ENCODE data around the gene CIAO1.
A peak's percentile ranks its signal among the peaks of the same experiment; 100 is the strongest.
"Not testable (repeated sequence)": the region's sequence is repeated elsewhere in the genome, so short reads cannot be mapped to it uniquely, and the experiment has no call there.

The CIAO1 gene

DNA sequence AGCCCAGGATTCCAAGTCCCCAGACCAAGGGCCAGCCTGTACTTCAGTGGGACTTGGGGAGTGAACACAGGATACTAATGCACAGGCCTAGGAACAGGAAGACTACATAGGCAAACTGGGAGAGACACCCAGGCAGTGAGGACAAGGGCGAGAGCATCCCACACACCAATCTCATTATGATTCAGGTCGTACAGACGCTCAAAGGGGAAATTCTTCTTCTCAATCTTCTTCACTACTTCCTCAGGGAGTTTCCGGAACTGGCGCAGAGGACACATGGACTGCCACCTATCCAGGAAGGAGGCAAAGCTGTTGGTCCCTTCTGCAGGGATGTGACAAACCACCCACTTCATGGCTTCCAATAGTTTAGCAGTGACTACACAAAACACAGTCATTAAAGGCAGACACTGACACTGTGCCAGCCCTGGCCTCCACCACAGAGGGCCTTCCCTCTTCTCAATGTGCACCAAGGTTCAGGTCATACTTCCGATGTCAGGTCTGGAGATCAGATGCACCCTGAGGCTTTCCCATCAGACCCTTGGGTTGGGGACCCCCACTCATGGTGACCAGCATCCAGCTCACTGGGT is 21.3 kb downstream of the CIAO1 start:
- DNase-seq = no peak

DNA sequence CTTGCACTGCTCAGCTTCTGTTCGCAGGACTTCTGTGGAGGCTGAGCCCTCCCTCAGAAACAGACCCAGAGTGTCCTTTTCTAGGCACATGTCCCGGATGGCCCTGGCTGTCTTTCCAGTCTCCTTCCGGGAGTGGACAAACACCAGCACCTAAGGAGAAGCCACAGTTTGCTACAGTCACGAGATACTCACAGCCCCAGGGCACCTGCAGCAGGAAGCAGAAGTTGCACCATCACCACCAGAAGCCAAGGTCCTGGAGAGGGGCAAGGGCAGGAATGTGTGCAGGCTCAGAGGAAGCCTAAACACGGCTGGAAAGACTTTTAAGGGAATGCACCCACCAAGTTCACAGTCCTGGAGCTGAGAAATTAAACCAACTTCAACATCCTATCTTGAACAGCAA is 25.7 kb downstream of the CIAO1 start:
- no peak for DNase-seq

DNA sequence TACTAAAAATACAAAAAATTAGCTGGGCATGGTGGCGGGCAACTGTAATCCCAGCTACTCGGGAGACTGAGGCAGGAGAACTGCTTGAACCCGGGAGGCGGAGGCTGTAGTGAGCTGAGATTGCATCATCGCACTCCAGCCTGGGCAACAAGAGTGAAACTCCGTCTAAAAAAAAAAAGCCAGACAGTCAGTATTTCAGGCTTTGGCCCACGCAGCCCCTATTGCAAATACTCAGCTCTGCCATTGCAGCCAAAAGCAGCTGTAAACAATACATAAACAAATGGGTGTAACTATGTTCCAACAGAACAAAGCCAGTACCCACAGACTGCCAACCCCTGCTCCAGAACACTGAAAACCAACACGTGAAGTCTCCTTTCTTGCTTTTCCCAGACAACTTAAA is 28.2 kb downstream of the CIAO1 start:
- not testable (repeated sequence) for DNase-seq

DNA sequence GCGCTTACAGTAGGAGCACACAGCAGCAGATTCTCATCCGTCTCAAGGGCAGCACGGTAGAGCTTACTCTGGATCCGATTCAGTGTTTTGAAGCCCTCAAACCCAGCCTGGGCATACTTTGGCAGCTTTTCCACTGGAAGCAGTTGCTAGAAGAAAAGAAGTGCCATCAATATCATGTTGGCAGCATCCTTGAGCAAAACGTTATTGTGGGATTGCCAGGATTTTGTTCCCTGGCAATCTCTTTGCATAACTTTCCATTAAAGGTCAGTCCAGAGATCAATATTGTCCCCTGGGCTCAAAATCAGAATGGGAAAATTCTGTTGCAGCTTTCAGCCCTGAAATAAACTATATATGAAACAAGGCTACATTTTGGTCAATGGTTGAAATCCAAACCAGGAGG is 30.9 kb downstream of the CIAO1 start:
- DNase-seq = no peak

DNA sequence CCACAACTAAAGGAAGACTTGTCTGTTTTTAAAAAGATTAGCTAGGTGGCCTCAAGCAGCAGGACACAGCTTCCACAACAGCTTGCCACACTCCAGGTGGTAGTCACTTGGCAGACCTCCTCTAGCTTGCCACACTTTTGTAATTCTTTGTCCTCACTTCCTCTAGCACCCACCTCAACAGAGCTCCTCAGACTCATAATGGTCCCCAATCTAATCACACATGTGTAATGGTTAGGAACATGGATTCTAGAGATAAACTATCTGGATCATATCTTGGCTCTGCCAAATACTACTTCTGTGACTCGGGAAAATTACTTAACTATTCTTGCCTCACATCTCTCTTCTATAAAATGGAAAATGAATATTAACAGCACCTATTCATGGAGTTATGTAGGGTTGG is 35.8 kb downstream of the CIAO1 start:
- no peak for DNase-seq

DNA sequence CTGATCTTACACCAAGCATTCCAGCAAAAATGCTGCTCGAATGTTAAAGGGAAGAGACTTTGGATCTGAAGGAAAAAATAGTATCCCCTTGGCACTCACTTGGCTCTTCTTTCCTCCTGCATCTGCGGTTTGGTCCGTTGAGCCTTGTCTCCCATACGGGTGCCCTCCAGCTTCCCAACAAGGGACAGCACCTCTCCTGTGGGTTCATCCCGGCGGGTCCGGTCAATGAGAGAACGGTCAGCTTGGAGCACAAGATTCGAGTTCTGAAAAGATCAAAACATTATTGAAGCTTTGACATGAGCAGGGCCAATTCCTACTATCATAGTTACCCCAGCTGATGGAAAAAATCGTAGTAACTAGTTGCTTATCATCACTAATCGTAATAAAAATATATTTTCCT is 38.6 kb downstream of the CIAO1 start:
- no peak for DNase-seq

DNA sequence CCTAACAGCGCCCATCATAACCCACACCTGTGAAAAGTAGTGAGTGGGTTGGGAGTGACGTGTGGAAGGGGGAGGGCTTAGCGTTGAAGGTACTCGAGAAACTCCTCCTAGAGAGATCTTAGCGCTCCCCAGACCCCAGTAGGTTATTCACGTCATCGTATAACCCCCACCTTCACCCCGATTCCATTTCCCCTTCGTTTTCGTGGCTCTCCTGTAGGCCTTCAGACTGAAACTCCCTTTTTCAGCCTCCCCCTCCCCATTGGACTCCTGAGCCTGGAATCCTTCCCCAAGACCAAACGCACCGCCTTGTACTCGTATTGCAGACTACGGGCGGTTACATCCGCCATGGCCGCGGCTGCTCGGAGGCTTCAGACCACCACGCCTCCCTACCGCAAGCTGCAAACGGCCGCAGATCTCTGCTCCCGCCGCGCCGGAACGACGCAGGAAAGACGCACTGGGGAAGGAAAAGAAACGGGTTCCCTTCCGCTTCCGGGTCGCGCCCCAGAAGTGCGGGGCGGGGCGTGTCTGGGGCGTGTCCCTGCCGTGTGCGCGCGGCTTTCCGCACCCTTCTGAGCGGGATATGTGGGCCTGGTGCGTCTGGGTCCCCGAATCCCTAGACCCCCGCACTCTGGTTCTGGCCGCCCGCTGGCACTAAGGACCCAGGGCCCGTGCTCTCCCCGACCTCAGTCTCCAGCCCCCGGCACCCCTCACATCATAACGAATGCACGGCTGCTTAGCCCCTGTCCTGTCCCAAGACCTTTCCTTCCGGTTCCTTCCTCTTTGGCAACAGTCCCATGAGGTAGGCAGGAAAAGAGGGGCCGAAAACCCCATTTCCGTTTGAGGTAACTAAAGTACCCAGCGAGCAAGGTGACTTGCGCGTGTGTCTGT is 39.3 kb downstream of the CIAO1 start, which contains the start of gene SNRNP200:
SNRNP200 (minus strand) TSS at position 456 of the 888 bp plus-strand sequence; CDS start at position 347, 109 bp downstream.
- DNase-seq = peak; percentile 92

DNA sequence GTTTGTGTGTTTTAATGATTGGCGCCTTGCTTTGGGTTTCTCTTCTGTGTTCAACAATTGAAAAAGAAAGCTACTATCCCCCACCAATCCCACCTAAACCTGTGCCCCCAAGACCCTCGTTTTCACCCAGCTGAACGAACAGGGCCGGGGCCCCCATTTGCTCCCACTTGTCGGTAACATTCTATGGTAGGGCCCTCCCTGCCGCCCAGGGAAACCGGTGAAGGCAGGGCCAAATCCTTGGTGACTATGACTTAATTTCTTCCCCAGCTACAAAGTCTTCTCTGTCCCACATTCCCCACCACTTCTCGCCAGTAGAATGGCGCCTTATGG is 39.9 kb downstream of the CIAO1 start:
- DNase-seq = no peak

DNA sequence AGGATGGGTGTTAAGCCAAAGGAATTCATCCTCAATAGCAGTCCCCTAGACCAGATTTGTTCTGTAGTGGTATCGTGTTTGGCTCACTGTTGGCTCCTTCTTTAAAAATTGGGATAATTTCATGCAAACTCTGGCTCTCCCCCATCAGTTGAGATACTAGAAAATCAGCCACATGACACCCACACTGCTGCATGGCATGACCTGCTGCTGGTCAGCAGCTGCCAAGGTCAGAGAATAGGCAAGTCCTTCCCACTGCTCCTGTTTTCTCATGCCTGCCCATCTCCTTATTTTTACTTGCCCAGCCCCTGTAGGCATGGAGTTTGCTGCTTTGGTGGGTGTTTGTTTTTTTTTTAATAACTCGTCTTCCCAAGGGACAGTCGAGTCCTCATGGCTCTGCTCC is 40.3 kb downstream of the CIAO1 start:
- peak; percentile 15 for DNase-seq

DNA sequence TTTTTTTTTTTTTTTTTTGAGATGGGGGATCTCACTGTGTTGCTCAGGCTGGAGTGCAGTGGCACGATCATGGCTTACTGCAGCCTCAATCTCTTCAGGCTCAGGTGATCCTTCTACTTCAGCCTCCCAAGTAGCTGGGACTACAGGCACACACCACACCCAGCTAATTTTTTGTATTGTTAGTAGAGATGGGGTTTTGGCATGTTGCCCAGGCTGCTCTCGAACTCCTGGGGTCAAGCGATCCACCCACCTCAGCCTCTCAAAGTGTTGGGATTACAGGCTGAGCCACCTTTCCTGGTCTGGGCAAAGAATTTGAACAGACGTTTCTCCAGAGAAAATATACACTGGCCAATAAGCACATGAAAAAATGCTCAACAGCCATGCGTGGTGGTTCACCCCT is 42.2 kb downstream of the CIAO1 start:
- DNase-seq = no peak

DNA sequence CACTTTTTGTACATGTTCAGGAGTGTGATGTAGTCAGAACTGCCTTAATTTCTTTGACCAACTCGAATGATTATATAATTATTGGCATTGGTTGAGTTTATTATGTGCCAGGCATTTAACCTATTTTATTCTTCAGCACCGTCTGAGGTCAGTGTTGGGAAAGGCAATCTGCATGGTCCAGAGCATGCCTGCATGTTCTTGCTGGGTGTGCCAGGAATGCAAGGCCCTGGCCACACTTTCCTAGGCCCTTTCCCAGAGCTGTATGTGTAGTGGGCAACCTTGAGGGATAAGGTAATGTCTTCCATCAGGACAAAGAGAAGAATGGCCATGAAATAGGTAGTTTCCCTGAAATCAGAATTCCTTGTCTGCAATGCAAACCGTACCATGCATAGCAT is 49.0 kb downstream of the CIAO1 start:
- DNase-seq = no peak

DNA sequence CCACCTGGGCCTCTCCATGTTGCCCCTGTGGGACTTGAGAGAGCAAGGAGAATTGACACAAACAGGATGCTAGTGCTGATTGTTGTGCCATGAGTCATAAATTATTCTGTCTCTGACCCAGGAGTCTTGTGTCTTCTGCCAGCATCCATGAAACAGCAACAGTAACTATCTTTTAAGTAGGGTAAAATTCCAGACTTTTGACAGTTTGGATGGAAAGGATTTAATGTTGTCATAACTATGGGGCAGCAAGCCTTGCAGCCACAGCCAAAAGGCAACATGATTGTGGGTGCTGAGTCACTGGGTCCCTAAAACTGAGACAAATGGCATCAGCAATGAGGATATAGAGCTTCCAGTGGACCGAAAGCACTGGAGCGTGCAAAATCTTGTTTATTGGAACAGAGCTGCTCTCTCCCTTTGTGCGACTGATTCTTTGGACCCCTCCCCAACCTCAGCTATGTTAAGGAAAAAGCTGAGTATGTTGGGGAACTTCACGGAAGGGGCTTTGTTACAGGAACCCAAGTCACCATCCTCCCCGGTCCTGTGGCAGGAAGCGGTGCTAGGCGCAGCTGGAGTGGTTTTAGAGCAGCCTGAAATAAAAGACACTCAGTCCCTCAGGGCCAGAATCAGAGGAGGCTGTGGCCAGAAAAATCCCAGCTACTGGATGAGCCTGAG is 49.5 kb downstream of the CIAO1 start:
- peak; percentile 30 for DNase-seq

DNA sequence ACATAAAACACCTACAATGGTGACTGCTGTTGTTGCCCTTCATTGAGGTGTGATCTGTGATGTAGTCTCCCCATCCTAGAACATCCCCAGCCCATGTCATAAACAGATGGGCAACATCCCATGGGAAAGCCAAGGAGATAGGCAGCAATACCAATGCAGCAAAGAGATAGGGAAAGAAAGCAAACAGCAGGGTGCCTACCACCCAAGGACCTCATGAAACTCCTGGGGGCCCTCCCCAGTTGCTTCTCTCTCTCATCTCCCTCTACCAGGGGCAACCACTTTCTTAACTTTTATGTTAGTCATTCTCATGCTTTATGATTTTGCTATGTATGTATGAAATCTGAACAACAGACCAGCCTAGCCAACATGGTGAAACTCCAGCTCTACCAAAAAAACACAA is 51.0 kb downstream of the CIAO1 start:
- DNase-seq = no peak

DNA sequence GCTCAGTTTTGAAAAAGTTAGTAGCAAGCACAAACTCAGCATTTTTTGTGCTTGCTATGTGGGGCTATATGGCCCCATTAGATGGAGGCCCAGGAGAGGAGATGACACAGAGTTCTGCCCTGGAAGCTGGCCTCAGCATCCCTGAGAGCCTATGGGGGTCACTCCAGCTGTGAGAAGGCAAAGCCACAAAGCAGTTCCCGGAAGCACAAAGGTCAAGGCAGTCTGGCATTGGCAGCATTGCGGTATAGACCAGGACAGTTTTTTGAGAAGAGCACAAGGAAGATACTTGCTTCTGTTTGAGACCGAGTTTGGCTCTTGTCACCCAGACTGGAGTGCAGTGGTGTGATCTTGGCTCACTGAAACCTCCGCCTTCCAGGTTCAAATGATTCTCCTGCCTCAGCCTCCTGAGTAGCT is 51.6 kb downstream of the CIAO1 start:
- DNase-seq = no peak

DNA sequence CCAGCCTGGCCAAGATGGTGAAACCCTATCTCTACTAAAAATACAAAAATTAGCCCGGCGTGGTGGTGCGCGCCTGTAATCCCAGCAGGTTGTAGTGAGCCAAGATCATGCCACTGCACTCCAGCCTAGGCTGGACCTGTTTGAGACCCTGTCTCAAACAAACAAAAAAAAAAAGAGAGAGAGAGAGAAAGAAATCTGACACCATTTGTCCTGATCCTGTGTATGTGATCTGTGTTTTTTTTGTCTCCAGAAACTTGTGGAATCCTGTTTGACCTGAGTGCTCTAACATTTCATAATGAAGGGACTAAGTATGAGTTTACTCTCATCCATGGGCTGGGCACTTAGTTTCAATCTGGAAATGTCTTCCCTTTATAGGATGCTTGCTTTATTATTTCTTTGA is 52.7 kb downstream of the CIAO1 start:
- DNase-seq = no peak

DNA sequence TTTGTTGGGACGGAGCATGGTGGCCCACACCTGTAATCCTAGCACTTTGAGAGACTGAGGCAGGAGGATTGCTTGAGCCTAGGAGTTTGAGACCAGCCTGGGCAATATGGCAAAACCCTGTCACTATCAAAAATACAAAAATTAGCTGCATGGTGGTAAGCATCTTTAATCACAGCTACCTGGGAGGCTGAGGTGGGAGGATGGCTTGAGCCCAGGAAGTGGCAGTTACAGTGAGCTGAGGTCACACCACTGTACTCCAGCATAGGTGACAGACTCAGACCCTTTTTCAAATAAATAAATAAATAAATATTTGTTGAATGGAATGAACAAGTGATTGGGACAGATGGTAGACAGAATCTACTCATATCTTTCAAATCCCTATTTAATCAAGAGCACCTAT is 53.4 kb downstream of the CIAO1 start:
- DNase-seq = no peak

DNA sequence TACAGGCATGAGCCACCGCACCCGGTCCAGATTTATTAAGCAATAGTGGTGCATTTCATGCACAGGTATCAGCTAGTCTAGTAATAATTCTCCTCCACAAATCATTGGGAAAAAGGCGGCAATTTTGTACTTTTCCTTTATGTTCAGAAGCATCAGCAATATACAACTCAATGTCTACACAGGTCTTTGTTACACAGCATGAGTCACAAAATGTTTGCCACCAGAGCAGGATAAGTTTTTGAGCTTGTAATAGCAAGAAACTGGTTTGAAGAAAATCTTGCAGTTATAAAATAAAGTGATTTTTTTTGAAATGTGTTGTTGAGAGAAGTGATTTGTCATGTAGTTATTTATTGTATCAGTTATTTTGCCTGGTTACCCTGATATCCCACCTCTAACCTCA is 54.3 kb downstream of the CIAO1 start:
- no peak for DNase-seq

DNA sequence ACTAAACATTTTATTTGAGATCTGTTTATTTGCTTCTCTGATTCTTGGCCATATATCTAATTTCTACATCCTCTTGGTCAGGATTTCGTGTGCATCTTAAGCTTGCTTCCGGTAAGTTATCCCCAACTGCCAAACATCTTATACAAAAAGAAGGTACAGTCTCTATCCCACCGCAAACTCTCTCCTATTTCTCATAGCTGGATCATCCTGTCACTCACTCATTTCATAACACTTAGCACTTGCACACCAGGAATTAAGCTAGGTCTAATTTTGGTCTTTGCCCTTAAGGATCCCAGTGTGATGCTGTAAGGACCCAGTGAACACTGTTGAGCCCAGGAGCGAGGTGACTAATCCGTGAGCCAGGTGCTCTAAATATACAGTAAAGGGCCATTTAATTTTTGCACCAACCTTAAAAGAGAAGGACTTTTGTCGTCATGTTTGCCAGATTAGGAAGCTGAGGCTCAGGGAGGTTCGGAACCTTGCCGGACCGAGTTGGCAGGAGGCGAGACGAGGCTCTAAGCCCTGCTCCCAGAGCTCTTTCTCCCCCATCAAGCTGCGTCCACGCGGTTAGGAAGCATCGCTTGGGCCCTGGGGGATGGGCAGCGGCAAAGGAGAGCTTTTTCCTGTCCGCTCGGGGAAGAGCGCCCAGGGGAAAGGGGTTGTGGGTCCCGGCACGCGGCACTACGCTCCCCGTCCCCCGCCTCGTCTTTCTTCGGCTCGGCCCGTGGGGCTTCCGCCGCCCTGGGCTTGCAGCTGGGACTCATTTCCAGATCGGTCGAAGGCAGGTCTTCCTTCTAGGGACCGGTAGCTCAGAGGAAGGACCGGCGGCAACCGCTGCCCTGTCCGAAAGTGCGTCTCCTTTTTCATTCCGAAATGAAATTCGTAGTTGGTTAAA is 55.0 kb downstream of the CIAO1 start:
- peak; percentile 32 for DNase-seq
